Activated naive CD4-positive, alpha-beta T cell treated with anti-CD3 and anti-CD28 coated beads, Interleukin-2, amount 50 U/mL, for 16 hours (primary cell): ENCODE measurements around the gene NR2F1.

ENCODE experiments used
- DNase-seq: peaks from one replicate; pipeline ENCODE4 v3.0.0-alpha.2; 2020

The NR2F1 gene

DNA sequence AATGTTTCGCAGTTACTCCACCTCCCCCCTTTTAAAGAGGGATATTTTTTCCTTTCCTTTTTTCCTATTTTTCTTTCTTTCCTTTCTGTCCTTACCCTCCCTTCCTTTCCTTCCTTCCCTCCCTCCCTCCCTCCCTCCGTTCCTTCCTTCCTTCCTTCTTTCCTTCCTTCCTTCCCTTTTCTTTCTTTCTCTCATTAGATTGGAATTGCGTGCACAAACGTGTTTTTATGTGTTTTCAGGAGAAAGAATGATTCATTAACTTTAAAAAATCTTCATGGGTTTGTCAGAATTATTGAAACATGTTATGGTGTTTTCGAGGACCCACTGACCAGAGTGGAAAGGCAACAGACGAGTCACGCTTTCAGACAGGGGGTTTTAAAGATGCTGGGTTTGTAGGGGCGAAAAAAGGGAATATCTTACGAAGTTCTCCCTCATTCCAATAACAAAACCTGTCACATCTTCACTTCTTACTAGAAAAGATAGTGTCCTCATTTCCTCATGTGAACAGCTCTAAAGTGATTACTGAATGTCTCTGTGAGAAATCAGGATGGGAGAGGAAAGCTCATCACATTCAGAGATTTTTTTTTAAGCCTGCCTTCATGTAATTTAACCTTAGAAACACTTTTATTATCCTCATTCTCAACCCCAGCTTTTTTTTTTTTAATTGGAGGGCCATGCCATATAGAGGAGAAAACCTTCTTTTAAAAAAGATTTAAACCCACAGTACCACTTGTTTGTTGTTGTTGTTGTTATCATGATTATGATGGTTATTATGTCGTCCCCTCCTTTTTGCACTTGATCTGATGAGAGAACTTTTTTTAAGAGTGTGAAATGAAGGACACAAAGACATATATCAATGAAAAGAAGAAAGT, 21.9 kb downstream of the NR2F1 start:
- DNase-seq = no peak

DNA sequence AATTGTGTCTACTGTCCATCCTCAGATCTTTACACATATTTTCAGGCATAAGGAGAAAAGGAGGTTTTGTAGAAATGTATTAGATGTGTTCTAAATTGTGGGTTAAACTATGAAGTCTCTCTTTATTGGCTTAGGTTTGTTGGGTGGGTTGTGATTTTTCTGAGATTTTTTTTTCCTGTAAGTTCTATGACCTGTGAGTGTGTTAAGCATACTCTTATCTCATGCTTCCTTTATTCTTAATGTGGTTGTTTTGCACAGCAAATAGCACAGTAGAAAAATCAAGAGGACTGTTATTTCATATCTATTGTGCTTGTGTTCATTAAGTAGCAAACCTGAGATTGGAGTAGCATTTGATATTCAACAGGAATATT, 23.3 kb downstream of the NR2F1 start:
- no peak for DNase-seq

DNA sequence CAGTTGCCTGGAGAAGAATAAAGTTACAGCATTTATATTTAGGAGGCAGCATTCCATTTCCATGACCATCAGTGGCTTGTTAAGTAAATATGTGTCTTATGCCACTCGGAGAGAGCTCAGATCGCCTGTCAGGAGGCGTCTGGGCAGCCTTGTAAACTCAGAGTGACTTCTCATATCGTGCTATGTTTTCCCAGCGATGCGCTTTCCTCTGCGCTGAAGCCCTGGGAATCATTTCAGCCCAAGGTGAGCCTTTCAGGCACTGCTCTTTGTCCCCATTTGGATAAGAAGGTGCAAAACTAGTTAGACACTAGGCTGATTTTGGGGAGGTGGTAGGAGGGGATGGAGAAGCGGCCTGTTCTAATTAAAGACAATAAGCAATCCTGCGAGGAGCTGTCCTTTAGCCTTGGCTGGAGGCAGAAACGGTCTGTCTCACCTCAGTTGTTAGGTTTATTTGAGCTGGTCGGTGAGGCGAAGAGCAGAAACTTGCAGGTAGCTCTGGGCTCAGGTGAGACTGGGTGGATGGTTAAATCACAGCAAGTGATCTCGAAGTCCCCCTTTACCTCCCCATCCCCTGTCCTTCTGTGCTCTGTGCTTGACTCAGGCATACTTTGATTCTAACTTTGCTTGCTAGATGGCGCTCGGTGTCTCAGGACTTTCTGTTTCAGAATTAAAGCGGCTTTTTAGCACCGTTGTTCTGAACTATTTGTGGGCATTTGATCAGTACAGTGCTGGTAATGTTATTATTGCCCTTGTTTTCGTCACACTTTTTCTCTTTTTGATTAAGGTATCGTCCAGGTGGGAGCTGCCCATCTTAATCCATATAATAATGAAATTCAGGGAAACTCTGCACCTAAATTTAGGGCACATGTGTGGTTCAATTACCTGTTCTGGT, 24.6 kb downstream of the NR2F1 start:
- no peak for DNase-seq

DNA sequence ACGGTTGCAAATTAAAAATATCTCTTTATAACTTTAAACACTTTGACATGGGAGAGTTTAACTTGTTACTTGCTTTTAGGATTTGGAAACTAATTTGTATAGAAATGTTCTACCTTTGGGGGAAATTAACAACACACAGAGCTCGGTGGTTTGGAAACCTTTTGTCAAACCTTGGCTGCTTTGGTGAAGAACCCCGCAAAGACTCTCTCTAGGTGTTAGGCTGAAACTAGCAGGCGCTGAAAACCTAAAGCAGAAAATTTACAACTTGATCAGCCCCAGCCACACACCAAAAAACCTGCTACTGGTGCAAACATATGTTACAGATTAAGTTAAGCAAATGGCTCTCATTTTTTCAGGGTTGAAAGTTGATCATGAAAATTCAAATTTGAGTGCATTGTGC, 25.8 kb downstream of the NR2F1 start:
- DNase-seq = no peak

DNA sequence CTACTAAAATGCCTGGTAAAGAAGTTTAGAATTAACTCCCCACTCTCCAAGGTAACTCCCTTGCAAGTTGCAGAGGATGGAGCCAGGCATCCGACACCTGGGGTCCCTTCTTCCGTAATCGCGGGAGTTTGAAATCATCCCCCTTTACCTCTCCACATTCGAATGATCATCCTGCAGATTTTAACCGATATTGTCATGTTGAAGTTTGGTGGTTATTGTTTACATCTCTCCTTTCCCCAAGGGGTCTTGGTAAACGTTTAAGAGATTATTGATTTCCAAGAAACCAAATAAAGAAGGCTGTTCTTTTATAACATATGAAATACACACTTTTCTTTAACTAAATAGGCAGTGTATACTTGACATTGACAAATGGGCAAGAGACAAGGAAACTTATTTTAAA, 26.7 kb downstream of the NR2F1 start:
- no peak for DNase-seq

DNA sequence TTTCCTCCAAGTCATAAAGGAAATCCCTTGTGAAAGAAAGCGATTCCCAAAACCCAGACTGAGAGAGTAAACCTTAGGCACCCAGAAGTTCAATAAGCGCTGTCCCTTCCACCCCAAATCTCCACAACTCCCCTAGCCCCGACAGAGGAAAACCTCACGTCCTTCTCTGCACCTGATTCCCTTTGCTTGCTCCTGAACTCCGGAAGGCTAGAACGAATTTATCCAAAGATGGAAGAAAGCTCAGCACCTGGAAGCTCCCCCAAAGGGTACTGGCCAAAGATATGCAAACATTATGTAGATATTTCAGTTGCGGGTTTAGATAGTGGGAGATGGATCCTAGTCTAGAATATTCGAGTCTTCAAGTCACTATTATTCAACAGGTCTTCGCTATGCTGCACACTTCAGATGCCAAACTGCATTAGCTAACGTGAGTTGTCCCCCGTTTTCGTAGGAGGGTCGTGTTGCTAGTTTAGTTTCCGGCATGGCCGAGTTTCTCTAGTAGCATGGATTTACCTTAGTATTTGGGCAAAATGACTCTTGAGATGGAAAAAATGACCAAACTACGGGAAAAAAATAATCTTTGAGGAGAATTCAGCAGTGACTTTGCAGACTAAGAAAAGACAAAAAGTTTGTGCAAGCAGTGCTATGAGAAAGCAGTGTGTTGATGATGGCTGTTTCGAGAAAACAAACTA, 27.7 kb downstream of the NR2F1 start:
- DNase-seq = no peak

DNA sequence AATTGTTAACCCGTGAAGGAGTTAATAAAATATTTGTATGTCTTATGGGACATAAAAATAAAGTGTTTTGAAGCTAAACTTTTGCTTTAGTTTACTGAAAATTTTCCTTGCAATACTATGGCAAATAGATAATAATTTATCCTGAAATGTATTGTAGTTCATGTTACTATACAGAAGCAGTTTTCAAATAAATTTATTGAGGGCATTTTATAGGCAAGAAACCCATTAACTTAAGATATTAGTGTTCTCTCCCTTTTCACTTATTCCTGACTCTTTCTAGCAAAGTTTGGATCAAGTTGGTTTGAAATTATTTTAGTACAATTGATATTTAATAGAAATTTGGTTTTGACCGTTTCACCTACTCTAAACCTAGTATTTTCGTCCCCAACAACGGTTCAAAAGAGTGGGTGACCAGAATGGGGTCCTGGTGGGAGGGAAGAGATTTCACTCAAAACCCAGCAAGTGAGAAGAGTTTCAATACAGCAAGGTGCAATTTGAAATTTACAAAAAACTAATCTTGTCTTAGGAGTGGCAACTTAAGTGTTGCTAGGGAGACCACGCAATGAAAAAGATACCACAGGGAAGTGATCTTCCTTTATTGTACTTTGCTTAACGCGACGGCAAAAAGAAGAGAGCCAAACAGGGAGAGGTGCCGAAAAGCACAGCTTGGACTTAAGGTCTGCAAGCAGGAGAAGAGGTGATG, 28.4 kb downstream of the NR2F1 start:
- no peak for DNase-seq

DNA sequence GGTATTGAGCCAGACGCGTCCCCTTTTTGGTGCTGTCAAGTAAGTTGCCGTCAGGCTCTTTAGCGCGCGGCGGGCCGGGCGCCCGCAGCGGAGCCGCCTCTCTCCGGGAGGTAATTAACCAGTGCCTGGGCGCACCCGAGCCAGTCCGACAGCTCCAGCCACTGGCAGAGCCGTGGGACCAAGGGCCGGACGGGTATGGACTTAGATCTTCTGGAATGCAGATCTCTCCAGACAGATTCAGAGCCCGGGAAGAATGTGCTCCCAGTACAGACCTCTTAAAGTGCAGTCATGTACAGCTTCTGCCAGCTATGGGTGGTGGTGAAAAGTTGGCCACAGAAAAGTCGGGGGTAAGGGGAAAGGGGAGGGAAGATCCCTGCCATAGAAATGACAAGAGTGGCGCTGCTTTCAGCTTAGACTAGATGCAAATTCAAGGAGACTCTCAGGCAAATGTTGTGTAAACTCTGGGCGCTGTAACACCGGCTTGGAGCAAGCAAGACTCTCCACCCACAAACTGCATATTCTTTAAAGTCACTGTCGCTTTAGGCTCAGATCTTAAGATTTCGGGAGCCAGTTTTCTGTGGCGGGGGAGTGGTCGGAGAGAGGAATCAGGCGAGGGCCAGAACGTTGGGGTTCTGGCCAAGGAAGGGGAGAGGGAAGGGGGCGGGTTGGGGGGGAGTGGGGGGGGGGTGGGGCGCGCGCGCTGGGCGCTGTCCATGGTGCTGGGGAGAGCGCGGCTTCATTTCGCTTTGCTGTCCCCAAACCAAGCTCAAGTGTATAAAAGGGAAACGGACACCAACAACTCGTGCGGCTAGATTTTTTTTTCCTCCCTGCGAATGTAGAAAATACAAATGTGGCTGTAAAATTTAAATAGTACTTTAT, 29.2 kb downstream of the NR2F1 start:
- DNase-seq = no peak

DNA sequence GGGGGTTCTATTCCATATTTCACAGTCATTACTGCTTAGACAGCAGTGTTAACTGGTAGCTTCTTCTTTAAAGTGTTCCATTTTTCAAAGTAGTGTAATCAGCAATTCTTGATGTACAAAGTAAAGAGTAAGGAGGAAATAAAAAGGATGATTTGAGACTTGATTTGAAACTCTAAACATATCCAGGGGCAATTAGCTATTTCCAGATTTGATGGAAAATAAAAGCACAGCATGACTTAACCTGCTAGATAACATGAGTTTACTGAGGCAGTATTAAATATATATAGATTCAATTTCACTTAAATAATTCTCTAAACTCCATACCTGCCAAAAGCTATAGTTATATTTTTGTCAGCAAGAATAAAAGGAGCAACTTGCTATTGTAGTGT, 29.8 kb downstream of the NR2F1 start:
- no peak for DNase-seq

DNA sequence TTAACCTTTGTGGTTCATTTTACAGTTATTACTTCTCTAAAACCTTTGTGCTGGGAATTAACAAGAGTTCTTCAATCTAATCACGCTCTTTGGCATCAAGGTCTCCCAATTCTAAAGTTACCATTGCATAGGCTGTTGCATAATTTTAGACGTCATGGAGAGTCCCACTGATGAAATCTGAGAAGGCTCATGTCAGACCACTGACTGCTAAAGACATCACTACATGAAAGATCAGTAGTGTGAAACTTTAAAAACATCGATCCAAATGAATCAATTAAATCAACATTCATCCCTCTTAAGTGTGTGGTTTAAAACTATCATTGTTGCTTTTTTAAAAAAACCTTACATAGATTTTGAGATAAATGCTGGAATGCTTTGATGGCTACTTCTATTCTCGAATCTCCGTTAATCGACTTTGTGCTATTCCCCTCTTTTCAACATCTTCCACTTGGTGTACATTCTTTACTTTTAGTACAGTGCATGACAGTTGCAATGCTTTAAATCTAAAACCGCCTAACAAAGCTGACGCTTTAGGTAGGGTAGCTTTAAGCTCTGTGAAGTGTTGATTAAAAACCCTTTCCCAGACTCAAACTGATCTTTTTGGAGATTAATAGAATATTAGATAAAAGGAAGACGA, 33.6 kb downstream of the NR2F1 start:
- no peak for DNase-seq

DNA sequence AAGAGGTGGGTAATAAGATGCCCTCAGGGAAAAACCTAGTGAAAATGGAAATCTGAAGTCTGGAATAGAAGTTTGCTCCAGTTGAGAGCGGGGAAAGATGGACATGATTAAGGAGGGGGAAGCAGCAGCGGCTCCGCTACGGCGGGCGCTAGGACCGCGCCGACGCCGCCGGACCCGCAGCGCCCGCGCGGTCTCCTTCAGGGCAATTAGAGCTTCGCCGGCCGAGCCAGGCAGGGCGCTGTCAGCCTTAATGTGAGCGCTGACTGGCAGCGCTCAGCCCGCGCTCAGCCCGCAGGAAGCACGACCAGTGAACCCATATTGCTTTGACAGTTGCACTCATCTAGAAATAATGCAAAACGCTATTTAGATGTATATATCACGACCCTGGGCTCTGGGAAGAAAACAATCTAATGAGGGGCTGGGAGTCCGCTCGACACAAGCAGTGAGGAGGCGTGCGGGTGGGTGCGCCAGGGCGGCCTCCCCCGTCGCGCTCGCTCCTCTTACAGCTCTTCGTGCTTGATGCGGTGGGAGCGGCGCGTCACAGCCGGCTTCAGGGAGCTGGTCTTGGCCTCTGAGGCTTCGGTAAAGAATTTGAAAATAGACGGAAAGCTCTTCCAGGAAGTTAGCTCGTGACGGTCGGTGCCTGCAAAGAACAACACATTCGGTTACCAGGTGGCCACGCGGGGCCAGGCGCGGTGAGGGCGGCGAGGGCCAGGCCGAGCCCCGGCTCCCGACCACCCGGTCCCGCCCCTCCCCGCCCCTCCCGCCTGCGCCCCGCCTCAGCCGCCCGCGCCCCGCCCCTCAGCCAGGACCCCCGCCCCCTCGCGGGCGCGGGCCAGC, 37.7 kb downstream of the NR2F1 start:
- peak; percentile 30 for DNase-seq

DNA sequence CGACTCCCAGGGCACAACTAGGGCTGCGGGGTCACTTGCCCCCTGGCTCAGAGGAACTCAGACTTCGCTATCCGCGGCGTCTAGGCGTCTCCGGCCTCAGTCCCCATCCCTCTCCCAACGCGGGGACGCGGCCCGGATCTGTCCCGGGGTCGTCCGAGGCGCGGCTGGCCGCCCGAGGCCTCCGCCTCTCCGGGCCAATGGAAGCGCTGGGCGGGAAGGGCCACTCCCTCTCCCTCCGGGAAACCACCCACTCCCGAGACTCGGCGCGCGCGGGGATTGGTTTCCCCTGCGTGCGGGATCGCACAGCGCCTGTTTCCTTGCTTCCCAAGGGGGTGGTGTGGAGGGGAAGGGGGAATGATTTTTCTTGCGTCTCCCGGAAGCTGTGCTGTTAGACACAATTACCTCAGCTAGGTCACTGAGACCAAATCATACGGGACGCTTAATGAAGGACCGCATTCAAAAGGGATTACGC, 38.3 kb downstream of the NR2F1 start:
- DNase-seq = no peak

DNA sequence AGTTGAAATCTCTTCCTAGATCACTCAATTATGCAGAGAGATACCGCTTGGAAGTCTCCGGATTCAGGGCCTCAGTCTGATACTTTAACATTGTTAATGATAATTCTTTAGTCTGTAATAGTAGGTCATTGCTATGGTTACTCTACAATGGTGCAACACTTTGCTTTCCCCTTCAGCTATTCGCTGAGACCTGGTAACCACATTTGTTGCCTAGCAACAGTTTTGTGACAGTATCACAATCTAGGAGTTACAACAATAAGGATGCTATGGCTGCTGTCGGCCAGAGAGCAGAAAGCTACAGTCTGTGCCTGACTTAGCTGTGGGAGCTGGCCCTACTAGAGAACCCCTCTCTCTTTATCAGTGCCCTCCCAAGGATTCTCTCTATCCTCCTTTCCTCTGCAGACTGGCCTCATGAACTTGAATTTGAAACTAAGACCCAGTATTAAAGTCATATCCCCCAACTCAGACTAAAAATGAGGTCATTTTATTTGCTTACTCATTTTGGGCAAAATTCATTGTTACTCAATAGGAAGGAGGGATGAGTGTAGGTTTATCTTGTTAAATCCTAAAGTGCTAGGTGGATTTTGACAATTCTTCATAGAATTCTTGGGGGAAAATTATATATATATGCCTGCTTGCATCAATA, 39.3 kb downstream of the NR2F1 start:
- DNase-seq = no peak

DNA sequence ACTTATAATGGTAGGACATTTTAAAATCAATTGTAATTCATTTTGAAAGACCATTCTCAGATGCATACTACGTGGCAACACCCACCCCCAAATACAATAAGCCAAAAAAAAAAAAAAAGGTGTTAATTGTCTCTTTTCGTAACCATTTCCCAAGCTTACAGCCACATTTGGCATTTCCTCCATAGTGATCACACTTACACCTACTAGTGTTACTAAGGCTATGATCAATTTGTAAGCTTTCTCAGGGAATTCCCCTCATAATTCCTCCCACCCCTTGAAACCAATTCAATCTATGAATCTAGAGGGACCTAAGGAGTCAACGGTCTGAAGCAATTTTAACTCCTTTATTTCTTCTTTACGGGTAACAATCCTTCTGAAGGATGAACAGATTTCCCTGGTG, 40.1 kb downstream of the NR2F1 start:
- no peak for DNase-seq

DNA sequence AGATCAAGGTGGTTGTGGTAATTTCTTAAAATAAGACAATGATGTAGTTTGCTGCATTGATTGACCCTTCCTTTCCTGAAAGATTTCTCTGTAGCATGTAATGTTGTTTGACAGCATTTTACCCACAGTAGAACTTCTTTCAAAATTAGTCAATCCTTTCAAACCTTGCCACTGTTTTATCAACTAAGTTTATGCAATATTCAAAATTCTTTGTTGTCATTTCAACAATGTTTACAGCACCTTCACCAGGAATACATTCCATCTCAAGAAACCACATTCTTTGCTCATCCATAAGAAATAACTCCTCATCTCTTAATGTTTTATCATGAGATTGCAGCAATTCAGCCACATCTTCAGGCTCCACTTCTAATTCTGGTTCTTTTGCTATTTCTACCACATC, 43.8 kb downstream of the NR2F1 start:
- DNase-seq = no peak

DNA sequence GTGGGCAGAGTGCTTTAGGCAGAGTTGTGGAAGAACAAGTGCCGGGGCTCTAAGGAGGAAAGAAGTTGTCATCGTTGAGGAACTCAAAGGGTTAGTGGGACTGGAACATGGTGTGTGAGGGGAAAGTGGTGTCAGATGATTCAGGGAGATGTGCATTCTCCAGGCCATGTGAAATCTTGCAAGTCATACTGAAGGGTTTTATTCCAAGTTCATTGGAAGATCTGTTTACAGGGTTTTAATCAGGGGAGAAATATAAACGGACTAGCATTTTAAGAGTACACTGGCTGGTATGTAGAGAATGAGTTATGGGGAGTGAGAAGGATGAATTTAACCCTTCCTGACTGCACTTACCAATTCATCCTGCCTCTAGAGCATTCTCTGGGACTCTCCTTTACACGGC, 49.3 kb downstream of the NR2F1 start:
- no peak for DNase-seq

DNA sequence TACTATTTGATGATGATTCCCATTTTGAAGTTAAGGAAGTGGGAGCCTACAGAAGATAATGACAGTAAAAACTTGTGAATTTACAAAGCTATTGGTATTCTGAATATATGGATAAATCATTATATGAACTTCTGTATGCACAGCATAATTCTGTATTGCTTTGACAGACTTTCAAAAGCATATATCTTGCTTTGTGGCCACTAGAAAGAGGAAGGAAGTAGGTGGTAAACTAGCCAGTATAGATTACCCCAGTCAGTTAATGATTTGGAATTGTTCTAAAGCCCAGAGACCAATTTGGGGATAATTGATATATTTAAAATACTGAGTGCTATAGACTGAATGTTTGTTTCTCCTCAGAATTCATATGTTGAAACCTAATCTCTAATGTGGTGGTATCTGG, 53.0 kb downstream of the NR2F1 start:
- no peak for DNase-seq

DNA sequence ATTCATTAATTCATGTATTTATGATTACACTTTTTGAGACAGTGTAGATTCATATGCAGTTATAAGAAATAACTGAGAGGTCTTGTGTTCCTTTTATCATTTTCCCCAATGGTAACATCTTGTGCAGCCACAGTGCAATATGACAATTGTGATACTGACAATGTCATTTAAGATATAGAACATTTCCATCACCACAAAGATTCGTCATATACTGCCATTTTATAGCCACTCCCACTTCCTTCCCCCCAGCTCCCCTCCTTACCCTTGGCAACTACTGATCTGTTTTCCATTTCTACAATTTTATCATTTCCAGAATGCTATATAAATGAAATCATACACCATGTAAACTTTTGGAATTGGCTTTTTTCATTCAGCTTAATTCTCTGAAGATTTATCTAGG, 53.8 kb downstream of the NR2F1 start:
- DNase-seq = no peak

DNA sequence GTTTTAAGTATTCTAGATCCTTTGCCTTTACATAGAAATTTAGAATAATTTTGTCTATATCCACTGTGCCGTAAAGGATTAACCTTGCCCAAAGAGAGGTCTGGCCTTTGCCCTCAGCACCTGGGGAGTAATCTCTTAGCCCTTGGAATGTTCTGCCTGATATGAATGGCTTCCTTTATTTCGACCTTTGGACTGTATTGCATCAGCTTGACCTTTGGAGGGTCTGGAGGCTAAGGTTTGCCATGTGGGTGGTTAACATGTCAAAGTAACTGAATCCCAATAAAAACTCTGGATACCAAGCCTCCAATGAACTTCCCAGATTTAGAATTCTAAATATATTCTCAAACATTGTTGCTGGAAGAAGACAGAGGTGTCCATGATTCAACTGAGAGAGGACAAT, 54.7 kb downstream of the NR2F1 start:
- DNase-seq = no peak

DNA sequence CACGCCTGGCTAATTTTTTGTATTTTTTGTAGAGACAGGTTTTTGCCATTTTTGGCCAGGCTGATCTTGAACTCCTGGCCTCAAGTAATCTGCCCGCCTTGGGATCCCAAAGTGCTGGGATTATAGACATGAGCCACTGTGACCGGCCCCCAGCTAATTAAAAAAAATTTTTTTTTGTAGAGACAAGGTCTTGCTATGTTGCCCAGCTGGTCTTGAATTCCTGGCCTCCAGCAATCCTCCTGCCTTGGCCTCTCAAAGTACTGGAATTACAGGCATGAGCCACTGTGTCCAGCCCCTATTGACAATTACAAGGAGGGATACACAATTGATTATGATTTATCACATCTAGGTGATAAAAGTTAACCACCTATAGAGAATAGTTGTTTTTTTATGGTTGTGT, 59.5 kb downstream of the NR2F1 start:
- no peak for DNase-seq
